ENCODE results near the gene GRK4.

DNA sequence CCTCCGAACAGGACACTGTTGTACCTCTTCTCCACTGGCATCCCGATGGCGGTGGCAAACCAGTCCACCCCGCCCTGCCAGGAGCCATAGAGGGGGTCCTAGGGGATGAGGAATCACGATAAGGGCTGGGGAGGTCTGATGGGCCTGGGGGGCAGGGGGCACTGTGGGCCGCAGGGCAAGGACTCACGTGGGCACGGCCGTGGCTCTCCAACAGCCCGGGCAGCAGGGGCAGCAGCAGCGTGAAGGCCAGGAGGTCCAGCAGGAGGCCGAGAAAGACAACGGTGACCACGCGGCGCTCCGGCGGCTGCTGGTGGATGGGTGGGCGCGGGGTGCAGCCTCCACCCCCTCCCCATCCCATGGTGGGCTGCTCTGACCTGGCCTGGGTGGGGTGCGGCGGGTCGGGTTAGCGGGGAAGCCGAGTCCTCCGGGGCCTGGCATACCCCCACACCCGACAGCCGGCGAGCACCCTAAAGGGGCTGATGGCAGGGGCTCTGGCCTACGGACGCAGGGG, 29.8 kb upstream of the GRK4 start:
- TF ChIP-seq, protein P1, sequence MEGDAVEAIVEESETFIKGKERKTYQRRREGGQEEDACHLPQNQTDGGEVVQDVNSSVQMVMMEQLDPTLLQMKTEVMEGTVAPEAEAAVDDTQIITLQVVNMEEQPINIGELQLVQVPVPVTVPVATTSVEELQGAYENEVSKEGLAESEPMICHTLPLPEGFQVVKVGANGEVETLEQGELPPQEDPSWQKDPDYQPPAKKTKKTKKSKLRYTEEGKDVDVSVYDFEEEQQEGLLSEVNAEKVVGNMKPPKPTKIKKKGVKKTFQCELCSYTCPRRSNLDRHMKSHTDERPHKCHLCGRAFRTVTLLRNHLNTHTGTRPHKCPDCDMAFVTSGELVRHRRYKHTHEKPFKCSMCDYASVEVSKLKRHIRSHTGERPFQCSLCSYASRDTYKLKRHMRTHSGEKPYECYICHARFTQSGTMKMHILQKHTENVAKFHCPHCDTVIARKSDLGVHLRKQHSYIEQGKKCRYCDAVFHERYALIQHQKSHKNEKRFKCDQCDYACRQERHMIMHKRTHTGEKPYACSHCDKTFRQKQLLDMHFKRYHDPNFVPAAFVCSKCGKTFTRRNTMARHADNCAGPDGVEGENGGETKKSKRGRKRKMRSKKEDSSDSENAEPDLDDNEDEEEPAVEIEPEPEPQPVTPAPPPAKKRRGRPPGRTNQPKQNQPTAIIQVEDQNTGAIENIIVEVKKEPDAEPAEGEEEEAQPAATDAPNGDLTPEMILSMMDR (IDR thresholded peaks at IDR 0.05) = no peak
- TF ChIP-seq EZH2 (IDR thresholded peaks at IDR 0.05) = no peak
- no peak for TF ChIP-seq EZH2phosphoT487 (IDR thresholded peaks at IDR 0.05)
